GDM1 (cell line): Measurements from ENCODE around the gene TXN2.
"Not testable (repeated sequence)": the region's sequence is repeated elsewhere in the genome, so short reads cannot be mapped to it uniquely, and the experiment has no call there.

Source experiments
- DNase-seq: peaks from one replicate; lab custom pipeline; 2025; lab: John Stamatoyannopoulos, UW

Gene TXN2

DNA sequence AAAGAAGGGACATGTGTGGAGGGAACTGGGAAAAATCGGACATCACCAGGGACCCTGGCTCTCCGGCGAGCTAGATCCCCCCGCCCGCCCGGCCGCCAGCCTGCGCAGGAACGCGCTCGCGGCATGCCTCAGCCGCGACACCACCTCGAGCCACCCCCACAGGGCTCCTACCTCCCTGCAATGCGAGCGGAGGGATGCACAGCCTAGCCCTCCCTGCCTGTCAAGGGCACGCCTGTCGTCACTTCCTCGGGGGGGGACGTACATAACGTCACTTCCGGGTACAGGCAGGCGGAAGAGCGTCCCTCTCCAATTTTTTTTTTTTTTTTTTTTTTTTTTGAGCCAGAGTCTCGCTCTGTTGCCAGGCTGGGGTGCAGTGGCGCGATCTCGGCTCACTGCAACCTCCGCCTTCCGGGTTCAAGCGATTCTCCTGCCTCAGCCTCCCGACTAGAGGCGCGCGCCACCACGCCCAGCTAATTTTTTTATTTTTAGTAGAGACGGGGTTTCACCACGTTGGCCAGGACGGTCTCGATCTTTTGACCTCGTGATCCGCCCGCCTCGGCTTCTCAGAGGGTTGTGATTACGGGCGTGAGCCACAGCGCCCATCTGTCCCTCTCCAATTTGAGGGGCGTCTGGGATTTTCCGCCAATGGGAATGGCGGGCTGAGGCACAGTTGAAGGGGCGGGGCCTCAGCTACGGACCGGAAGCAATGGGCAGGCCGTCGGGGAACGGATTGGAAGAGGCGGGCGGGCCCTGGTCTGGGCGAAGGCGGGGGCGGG, at the start of gene TXN2:
Gene TXN2 (minus strand): TSS at position 248 of the 776 bp plus-strand sequence. CDS start 803 bp downstream, outside the sequence.
- DNase-seq, result peak; percentile 93

DNA sequence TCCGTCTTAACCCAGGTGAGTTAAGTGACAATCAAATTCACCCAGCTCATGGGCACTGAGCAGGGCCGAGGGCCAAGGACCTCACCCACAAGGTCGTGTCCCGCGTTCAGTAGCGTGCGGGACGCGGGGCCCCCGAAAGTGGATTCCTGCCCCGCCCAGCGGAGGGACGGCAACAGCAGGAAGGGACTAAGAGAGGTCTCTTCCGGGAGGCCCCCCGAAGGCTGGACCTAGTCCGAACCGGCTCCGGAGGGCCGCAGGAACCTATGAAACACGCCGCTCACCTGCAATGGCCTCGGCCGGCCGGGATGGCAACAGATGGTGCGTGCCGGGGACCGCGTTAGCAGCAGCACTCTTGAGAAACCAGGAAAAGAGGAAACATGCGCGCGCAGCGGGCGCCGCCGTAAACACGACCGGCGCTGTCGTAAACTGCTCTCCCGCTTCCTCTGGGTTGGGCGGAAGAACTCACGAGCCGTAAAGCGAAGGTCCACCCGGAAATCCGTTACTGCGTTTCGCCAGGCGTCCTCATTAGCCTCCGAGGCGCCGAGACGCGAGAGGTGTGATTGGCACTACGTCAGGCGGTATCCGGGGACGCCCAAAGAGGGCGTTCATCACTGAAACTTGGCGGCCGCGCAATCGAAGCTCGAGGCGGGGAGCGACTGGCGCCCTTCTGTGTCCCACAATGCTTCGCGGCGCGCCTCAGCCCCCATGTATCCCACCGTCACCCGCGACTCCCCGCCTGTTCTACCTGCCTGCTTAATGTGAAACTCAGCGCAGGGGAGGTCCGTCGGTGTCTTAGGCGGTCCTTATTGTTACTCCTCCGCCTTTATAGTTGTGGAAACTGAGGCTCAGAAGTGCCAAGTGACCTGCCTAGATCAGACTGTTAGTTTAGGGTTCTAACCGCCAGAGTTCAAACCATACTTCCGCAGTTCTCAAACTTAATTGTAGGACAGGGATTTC, 47.6 kb upstream of the TXN2 start, which contains the start of gene EIF3D:
Gene EIF3D (minus strand): TSS at position 372 of the 957 bp plus-strand sequence. CDS start 3,045 bp downstream, outside the sequence.
- DNase-seq, result peak; percentile 100

DNA sequence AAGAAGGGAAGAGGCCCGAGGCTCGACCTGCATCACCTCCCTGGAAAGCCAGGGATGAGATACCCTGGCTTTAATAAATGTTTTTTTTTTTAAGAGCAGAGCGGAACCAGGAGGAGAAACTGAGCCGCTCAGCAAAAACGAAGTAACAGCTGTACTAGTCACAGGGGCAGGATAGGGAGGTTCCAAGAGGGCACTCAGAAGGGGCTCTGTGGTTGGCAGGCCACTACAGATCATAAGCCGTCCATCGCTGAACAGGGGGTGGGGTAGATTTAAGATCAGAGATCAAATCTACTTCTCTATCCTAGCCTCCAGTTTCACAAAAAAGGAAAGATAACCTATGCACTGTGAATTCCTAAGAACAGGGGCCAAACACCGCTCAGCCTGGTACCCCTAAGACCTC, 46.9 kb upstream of the TXN2 start:
- no peak for DNase-seq

- DNase-seq, result no peak
These were observed 41.2 kb upstream of the TXN2 start for GRCh38 chr22:36522662-36523061.

DNA sequence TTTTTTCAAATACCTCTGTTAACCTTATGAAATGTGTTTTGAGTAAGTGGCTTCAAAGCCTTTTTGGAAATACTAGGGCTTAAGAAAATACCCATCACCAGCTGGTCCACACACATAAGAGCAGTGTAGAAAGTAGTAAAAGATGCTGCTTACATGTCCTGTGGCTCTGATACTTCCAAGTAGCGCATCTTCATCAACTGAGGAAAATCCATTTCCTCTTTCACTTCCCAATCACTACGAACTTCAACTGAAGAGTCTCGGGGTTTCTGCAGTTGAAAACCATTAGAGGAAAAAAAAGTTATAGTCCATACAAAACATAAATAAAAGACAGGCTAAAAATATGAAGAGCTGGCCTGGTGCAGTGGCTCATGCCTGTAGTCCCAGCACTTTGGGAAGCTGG, 39.0 kb upstream of the TXN2 start:
- DNase-seq, result no peak

GRCh38 chr22:36519906-36520305, 38.5 kb upstream of the TXN2 start:
- not testable (repeated sequence) for DNase-seq

- DNase-seq, result no peak
These were observed 33.3 kb upstream of the TXN2 start for GRCh38 chr22:36514766-36515165.

GRCh38 chr22:36512991-36513390, 31.6 kb upstream of the TXN2 start:
- DNase-seq, result no peak

DNA sequence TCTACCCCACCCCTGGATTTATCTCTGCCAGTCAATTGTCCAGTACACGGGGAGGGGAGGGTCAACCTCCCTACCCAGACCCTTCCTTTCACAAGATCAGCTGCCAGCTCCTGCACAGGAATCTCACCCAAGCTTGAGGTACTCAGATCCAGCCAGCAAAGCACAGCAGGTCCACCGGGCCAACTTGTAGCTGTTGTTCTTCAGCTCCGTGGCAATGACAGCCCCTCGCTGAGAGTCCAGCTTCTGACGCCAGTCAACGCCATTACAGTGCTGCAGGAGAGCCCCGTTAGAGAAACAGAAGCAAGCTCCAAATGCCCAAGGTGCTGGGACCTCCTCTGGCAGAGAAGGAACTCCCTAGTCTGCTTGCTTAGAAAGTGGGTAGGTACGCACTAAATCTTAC, 30.9 kb upstream of the TXN2 start:
- no peak for DNase-seq

GRCh38 chr22:36510966-36511881, 29.8 kb upstream of the TXN2 start:
- DNase-seq, result no peak

- DNase-seq, result no peak
These were observed 28.9 kb upstream of the TXN2 start for GRCh38 chr22:36510384-36510783.

- DNase-seq, result no peak
These were observed 26.1 kb upstream of the TXN2 start for GRCh38 chr22:36507518-36508010.

- peak; percentile 87 for DNase-seq
These were observed 25.4 kb upstream of the TXN2 start, which contains the start of gene FOXRED2 for GRCh38 chr22:36506637-36507517. Gene FOXRED2, minus strand, starts transcription at chr22:36507040. Its CDS starts 618 bp downstream, at chr22:36506422.

GRCh38 chr22:36505998-36506635, 24.7 kb upstream of the TXN2 start:
- no peak for DNase-seq

- DNase-seq, result no peak
These were observed 16.6 kb upstream of the TXN2 start for GRCh38 chr22:36497910-36498665.

DNA sequence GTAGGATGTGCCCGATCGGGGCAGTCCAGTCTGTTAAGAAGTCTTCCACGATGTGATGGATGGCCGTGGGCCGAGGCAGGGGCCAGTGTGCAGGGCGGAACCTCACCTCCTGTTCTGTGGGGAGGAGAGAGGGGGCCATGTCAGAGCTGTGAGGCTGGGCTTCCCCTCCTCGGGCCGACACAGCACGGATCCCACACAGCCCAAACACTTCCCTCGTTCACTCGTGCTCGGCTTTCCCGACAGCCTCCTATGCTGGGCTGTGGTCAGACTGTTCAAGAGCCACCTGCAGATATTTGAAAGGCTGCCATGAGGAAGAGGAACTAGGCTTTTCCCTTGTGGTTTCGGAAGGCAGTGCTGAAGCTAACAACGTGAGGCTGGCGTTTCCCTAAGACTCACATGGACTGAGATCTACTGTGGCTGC, 12.3 kb upstream of the TXN2 start:
- DNase-seq, result peak; percentile 92

GRCh38 chr22:36492109-36492508, 10.7 kb upstream of the TXN2 start:
- DNase-seq, result no peak

GRCh38 chr22:36491155-36491554, 9.7 kb upstream of the TXN2 start:
- DNase-seq, result no peak
